ENCODE results near the gene CNN2. TPM values are rescaled to one million over a fixed set of nuclear protein-coding genes. Genes with fewer than 3 reads are reported as not detected.

The CNN2 gene
- total and polyA plus RNA-seq, 2 of the 13 experiments (the other 11 are each of a cell fraction or from before 2014, with no cell fraction given): 63.6 to 70.0 TPM

DNA sequence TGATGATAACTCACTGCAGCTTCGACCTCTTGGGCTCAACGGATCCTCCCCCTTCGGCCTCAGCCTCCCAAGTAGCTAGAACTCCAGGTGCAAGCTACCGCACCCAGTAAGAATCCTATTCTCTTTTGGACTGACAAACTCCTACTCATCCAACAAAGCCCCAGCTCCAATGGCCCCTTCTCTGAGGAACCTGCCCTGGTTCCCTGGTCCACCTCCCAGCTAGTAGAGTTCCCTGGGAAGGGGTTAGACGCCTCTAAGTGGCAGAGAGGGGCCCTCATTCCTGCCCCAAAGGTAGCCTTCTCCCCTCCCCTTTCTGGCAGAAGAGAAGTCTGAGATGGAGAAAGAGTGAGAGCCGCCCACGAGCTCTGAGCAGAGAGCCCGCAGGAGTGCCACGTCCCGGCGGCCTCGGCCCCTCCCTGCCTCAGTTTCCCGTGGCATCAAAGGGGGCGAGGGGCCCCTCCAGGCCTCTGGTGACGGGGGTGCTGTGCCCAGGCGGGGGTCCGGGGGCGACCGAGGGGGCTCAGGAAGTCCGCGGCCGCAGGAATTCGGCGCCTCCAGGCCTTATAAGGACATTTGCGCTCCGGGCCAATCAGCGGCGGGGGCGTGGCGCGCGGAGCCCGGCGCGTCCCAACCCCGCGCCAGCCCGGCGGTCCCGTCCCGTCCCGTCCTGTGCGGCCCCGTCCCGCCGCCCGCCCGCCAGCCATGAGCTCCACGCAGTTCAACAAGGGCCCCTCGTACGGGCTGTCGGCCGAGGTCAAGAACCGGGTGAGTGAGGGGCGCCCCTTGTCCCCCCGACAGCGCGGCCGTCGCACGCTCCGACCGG lies at the start of gene CNN2 (continued):
- TF ChIP-seq, protein P1, sequence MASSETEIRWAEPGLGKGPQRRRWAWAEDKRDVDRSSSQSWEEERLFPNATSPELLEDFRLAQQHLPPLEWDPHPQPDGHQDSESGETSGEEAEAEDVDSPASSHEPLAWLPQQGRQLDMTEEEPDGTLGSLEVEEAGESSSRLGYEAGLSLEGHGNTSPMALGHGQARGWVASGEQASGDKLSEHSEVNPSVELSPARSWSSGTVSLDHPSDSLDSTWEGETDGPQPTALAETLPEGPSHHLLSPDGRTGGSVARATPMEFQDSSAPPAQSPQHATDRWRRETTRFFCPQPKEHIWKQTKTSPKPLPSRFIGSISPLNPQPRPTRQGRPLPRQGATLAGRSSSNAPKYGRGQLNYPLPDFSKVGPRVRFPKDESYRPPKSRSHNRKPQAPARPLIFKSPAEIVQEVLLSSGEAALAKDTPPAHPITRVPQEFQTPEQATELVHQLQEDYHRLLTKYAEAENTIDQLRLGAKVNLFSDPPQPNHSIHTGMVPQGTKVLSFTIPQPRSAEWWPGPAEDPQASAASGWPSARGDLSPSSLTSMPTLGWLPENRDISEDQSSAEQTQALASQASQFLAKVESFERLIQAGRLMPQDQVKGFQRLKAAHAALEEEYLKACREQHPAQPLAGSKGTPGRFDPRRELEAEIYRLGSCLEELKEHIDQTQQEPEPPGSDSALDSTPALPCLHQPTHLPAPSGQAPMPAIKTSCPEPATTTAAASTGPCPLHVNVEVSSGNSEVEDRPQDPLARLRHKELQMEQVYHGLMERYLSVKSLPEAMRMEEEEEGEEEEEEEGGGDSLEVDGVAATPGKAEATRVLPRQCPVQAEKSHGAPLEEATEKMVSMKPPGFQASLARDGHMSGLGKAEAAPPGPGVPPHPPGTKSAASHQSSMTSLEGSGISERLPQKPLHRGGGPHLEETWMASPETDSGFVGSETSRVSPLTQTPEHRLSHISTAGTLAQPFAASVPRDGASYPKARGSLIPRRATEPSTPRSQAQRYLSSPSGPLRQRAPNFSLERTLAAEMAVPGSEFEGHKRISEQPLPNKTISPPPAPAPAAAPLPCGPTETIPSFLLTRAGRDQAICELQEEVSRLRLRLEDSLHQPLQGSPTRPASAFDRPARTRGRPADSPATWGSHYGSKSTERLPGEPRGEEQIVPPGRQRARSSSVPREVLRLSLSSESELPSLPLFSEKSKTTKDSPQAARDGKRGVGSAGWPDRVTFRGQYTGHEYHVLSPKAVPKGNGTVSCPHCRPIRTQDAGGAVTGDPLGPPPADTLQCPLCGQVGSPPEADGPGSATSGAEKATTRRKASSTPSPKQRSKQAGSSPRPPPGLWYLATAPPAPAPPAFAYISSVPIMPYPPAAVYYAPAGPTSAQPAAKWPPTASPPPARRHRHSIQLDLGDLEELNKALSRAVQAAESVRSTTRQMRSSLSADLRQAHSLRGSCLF (CRISPR knock-in tag; IDR thresholded peaks at IDR 0.05; ENCODE audit: borderline replicate concordance): no peak
- TF ChIP-seq, protein P2, sequence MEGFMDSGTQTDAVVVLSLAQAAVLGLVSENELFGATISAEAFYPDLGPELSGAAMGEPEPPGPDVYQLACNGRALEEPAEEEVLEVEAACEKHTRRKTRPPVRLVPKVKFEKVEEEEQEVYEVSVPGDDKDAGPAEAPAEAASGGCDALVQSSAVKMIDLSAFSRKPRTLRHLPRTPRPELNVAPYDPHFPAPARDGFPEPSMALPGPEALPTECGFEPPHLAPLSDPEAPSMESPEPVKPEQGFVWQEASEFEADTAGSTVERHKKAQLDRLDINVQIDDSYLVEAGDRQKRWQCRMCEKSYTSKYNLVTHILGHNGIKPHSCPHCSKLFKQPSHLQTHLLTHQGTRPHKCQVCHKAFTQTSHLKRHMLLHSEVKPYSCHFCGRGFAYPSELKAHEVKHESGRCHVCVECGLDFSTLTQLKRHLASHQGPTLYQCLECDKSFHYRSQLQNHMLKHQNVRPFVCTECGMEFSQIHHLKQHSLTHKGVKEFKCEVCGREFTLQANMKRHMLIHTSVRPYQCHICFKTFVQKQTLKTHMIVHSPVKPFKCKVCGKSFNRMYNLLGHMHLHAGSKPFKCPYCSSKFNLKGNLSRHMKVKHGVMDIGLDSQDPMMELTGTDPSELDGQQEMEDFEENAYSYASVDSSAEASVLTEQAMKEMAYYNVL (CRISPR knock-in tag; IDR thresholded peaks at IDR 0.05; ENCODE audit: borderline replicate concordance): peak; percentile 52; the same call in 1 of the 2 replicates
- TF ChIP-seq CHCHD3 (CRISPR knock-in tag; IDR thresholded peaks at IDR 0.05) (0 out of 2 replicates have a peak, but pooled peaks have one; percentile 35), SPEN (CRISPR knock-in tag; IDR thresholded peaks at IDR 0.05; ENCODE audit: low read depth) (peak; percentile 50; the same call in 1 of the 2 replicates), TCF7 (IDR thresholded peaks at IDR 0.05; ENCODE audit: low read depth) (no peak), MATR3 (CRISPR knock-in tag; IDR thresholded peaks at IDR 0.05) (no peak), HES4 (CRISPR knock-in tag; IDR thresholded peaks at IDR 0.05; ENCODE audit: borderline replicate concordance) (0 out of 2 replicates have a peak, but pooled peaks have one; percentile 32), ZNF331 (CRISPR knock-in tag; IDR thresholded peaks at IDR 0.05) (no peak)
- TF ChIP-seq, protein P3, sequence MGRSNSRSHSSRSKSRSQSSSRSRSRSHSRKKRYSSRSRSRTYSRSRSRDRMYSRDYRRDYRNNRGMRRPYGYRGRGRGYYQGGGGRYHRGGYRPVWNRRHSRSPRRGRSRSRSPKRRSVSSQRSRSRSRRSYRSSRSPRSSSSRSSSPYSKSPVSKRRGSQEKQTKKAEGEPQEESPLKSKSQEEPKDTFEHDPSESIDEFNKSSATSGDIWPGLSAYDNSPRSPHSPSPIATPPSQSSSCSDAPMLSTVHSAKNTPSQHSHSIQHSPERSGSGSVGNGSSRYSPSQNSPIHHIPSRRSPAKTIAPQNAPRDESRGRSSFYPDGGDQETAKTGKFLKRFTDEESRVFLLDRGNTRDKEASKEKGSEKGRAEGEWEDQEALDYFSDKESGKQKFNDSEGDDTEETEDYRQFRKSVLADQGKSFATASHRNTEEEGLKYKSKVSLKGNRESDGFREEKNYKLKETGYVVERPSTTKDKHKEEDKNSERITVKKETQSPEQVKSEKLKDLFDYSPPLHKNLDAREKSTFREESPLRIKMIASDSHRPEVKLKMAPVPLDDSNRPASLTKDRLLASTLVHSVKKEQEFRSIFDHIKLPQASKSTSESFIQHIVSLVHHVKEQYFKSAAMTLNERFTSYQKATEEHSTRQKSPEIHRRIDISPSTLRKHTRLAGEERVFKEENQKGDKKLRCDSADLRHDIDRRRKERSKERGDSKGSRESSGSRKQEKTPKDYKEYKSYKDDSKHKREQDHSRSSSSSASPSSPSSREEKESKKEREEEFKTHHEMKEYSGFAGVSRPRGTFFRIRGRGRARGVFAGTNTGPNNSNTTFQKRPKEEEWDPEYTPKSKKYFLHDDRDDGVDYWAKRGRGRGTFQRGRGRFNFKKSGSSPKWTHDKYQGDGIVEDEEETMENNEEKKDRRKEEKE (IDR thresholded peaks at IDR 0.05): no peak
- TF ChIP-seq, protein P4, sequence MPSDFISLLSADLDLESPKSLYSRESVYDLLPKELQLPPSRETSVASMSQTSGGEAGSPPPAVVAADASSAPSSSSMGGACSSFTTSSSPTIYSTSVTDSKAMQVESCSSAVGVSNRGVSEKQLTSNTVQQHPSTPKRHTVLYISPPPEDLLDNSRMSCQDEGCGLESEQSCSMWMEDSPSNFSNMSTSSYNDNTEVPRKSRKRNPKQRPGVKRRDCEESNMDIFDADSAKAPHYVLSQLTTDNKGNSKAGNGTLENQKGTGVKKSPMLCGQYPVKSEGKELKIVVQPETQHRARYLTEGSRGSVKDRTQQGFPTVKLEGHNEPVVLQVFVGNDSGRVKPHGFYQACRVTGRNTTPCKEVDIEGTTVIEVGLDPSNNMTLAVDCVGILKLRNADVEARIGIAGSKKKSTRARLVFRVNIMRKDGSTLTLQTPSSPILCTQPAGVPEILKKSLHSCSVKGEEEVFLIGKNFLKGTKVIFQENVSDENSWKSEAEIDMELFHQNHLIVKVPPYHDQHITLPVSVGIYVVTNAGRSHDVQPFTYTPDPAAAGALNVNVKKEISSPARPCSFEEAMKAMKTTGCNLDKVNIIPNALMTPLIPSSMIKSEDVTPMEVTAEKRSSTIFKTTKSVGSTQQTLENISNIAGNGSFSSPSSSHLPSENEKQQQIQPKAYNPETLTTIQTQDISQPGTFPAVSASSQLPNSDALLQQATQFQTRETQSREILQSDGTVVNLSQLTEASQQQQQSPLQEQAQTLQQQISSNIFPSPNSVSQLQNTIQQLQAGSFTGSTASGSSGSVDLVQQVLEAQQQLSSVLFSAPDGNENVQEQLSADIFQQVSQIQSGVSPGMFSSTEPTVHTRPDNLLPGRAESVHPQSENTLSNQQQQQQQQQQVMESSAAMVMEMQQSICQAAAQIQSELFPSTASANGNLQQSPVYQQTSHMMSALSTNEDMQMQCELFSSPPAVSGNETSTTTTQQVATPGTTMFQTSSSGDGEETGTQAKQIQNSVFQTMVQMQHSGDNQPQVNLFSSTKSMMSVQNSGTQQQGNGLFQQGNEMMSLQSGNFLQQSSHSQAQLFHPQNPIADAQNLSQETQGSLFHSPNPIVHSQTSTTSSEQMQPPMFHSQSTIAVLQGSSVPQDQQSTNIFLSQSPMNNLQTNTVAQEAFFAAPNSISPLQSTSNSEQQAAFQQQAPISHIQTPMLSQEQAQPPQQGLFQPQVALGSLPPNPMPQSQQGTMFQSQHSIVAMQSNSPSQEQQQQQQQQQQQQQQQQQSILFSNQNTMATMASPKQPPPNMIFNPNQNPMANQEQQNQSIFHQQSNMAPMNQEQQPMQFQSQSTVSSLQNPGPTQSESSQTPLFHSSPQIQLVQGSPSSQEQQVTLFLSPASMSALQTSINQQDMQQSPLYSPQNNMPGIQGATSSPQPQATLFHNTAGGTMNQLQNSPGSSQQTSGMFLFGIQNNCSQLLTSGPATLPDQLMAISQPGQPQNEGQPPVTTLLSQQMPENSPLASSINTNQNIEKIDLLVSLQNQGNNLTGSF (CRISPR knock-in tag; IDR thresholded peaks at IDR 0.05): no peak

Data from HepG2 (cell line).